ENCODE measurements around the gene TPCN1. TPM values are rescaled to one million over a fixed set of nuclear protein-coding genes. Genes with fewer than 3 reads are reported as not detected.

The TPCN1 gene
- 153 TPM for total RNA-seq
- long read RNA-seq, full-length matches to known transcripts, result 31 of 267 reads
- long read RNA-seq, partial matches to known transcripts, result 216 of 267 reads
- long read RNA-seq, other reads (novel, unspliced or antisense), result 20 of 267 reads

DNA sequence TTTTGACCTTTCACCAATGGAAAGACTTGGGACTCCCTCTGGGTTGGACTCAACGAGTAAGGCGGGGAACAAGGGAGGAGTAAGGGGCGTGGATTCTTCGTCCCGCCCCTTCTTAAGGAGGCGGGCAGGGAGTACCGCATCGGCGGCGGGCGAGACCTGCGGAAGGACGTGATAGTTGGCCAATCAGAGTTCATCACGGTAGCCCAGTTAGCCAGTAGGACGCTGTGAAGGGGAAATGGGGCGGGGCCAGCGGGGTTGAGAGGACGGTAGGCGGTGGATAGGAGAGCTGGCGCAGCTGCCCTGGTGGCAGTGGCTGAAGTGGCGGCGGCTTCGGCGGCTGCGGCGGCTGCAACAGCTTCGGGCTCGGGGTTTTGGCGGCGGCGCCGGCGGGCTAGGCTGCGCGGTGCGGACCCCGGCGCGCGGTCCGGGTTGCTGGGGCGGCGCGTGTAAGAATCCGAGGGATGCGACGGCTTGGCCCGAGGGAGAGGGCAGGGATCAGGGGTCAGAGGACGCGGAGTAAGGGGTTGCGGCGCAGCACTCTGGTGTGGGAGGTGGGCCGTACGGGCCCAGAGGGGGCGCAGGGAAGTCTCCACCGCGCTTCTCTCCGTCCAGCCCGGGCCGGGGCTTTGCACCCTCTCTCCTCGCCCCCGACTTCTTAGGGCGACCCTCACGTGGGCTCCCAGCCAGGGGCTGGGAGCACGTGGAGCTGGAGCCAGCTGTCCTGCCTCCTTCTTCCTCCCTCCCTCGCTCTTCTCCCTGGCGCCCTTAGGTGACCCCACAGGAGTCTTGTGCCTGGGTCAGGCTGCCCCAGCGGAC is at the start of gene TPCN1:
TSS of gene TPCN1 (plus strand) at position 284 of the 816 bp plus-strand sequence. CDS start 5,389 bp downstream, outside the sequence.
- Histone ChIP-seq H3K4me3 (peak within 1 kb of the TSS; percentile 97), H3K9me3 (replicated peaks) (no peaks in the 10 kb centered on the region), H3K27me3 (ENCODE audit: low read depth) (no peaks in the 10 kb centered on the region), H3K27ac (replicated peaks) (peak within 1 kb of the TSS; percentile 99), H3K36me3 (peaks cover 3% of the 10 kb centered on the region), H3K4me1 (peaks cover 60% of the 10 kb centered on the region)
- DNase-seq, result peak; percentile 100
- intact Hi-C loops (cut with micrococcal nuclease), result no loop called here
- TF ChIP-seq CTCF (IDR thresholded peaks at IDR 0.05; ENCODE audit: borderline replicate concordance), result peak; percentile 32

- no peak for DNase-seq
- Histone ChIP-seq H3K4me3 (no peak overlapping the region), H3K27me3 (ENCODE audit: low read depth) (no peaks in the 10 kb centered on the region), H3K36me3 (peaks cover 100% of the 10 kb centered on the region), H3K4me1 (no peaks in the 10 kb centered on the region), H3K27ac (replicated peaks) (no peak overlapping the region), H3K9me3 (replicated peaks) (no peaks in the 10 kb centered on the region)
- intact Hi-C loops (cut with micrococcal nuclease), result loop anchor here (10.0 kb wide), 1 partner anchor 127 kb away; no protein-coding TSS in a partner anchor
- no peak for TF ChIP-seq CTCF (IDR thresholded peaks at IDR 0.05; ENCODE audit: borderline replicate concordance)
Measured at GRCh38 chr12:113171543-113171942, 49.7 kb upstream of the TPCN1 start.

DNA sequence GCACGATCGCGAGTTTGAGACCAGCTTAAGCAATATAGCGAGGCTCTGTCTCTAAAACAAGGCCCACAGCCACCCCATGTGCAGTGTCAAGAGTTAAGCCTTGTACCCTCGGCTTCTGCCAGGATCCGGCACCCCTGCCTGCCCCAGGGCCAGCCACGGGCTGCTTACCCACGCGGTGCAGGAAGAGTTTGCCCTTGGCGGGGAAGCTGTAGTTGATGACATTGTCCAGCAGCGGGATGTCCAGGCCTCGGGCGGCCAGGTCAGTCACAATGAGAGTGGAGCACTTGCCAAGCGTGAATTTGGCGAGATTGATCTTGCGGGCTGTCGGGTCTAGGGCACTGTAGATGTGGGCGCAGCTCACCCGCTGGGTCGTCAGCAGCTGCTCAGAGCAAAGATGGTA is 49.1 kb upstream of the TPCN1 start:
- Histone ChIP-seq H3K4me3 (no peak overlapping the region), H3K27me3 (ENCODE audit: low read depth) (no peaks in the 10 kb centered on the region), H3K36me3 (peaks cover 100% of the 10 kb centered on the region), H3K4me1 (no peaks in the 10 kb centered on the region), H3K9me3 (replicated peaks) (peaks cover 3% of the 10 kb centered on the region), H3K27ac (replicated peaks) (no peak overlapping the region)
- intact Hi-C loops (cut with micrococcal nuclease), result loop anchor here (10.0 kb wide), 1 partner anchor 127 kb away; no protein-coding TSS in a partner anchor
- no peak for TF ChIP-seq CTCF (IDR thresholded peaks at IDR 0.05; ENCODE audit: borderline replicate concordance)
- DNase-seq, result no peak

DNA sequence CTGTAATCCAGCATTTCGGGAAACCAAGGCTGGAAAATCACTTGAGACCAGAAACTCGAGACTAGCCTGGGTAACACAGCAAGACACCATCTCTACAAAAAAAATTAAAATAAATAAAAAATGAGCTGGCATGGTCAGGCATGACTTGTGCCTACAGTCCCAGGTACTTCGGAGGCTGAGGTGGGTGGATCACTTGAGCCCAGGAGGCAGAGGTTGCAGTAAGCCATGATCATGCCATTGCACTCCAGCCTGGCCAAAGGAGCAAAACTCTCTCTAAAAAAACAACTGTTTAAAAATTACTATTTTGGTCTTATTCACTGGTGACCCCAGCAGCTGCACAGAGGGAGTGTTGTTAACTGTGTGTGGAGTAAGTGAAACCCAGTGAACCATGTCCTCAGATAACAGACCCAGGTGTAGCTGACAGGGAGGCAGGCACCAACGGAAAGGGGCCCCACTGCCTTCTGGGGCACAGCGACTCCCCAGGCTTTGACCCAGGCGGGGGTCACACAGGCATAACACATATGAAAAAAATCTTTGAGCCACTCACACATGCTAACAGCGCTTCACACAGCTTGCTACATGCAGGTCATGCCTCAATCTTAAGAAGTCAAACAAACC is 48.1 kb upstream of the TPCN1 start:
- no peak for TF ChIP-seq CTCF (IDR thresholded peaks at IDR 0.05; ENCODE audit: borderline replicate concordance)
- Histone ChIP-seq H3K27me3 (ENCODE audit: low read depth) (no peaks in the 10 kb centered on the region), H3K27ac (replicated peaks) (no peak overlapping the region), H3K9me3 (replicated peaks) (peaks cover 6% of the 10 kb centered on the region), H3K4me1 (no peaks in the 10 kb centered on the region), H3K4me3 (no peak overlapping the region), H3K36me3 (peaks cover 100% of the 10 kb centered on the region)
- intact Hi-C loops (cut with micrococcal nuclease), result loop anchor here (10.0 kb wide), 1 partner anchor 128 kb away; no protein-coding TSS in a partner anchor
- no peak for DNase-seq

GRCh38 chr12:113174461-113175384 is 46.5 kb upstream of the TPCN1 start:
- peaks cover 6% of the 10 kb centered on the region for H3K9me3 ChIP-seq (replicated peaks)
- TF ChIP-seq CTCF (IDR thresholded peaks at IDR 0.05; ENCODE audit: borderline replicate concordance), result peak; percentile 100
- H3K27me3 ChIP-seq (ENCODE audit: low read depth), result no peaks in the 10 kb centered on the region
- H3K36me3 ChIP-seq, result peaks cover 100% of the 10 kb centered on the region
- intact Hi-C loops (cut with micrococcal nuclease), result loop anchor here (10.0 kb wide), 1 partner anchor 130 kb away; no protein-coding TSS in a partner anchor
- H3K4me1 ChIP-seq, result no peaks in the 10 kb centered on the region
- H3K27ac ChIP-seq (replicated peaks), result no peak overlapping the region
- peak; percentile 73 for DNase-seq
- no peak overlapping the region for H3K4me3 ChIP-seq
